MM.1S (cell line): ENCODE measurements around the gene NEBL.

Experiments
- DNase-seq: peaks from one replicate; pipeline ENCODE4 v3.0.0-alpha.2; 2015
- H2AFZ ChIP-seq: fragments of 300-600 bp; sonication (generic); 2 replicates; pipeline ENCODE4 v1.6.0; 2016; ENCODE audit warnings: antibody characterized with exemption, low read length
- H3F3A ChIP-seq: fragments of 300-600 bp; sonication (generic); 2 replicates; pipeline ENCODE4 v1.6.1; 2016; ENCODE audit warnings: mild to moderate bottlenecking, antibody characterized with exemption, low read length, moderate library complexity, mixed read lengths; ENCODE audit not compliant: insufficient read depth
- H3K27ac ChIP-seq: fragments of 300-600 bp; sonication (generic); 2 replicates; pipeline ENCODE4 v1.5.1; 2016; ENCODE audit warnings: mild to moderate bottlenecking, low read length
- H3K27me3 ChIP-seq: fragments of 300-600 bp; sonication (generic); replicated peaks from 2 replicates; pipeline ENCODE4 v1.6.0; 2016; ENCODE audit warnings: low read length; ENCODE audit not compliant: insufficient read depth
- H3K36me3 ChIP-seq: fragments of 300-600 bp; sonication (generic); replicated peaks from 2 replicates; pipeline ENCODE4 v1.6.1; 2016; ENCODE audit warnings: mild to moderate bottlenecking, low read length, mixed read lengths; ENCODE audit not compliant: insufficient read depth
- H3K4me1 ChIP-seq: fragments of 300-600 bp; sonication (generic); 2 replicates; pipeline ENCODE4 v1.6.1; 2016; ENCODE audit warnings: low read length, mixed read lengths
- H3K4me2 ChIP-seq: fragments of 300-600 bp; sonication (generic); 2 replicates; pipeline ENCODE4 v1.6.0; 2016; ENCODE audit warnings: low read depth, low read length
- H3K4me3 ChIP-seq: fragments of 300-600 bp; sonication (generic); 2 replicates; pipeline ENCODE4 v1.5.1; 2016; ENCODE audit warnings: low read length, mixed read lengths
- H3K79me2 ChIP-seq: fragments of 300-600 bp; sonication (generic); 2 replicates; pipeline ENCODE4 v1.6.1; 2016; ENCODE audit warnings: mixed run types, low read length, mixed read lengths
- H3K9ac ChIP-seq: fragments of 300-600 bp; sonication (generic); 2 replicates; pipeline ENCODE4 v1.6.1; 2016; ENCODE audit warnings: low read length, mixed read lengths
- H3K9me2 ChIP-seq: fragments of 300-600 bp; sonication (generic); replicated peaks from 2 replicates; pipeline ENCODE4 v1.6.1; 2016; ENCODE audit warnings: mild to moderate bottlenecking, low read length, mixed read lengths; ENCODE audit not compliant: insufficient read depth
- H3K9me3 ChIP-seq: fragments of 300-600 bp; sonication (generic); replicated peaks from 2 replicates; pipeline ENCODE4 v1.6.1; 2016; ENCODE audit warnings: mild to moderate bottlenecking, low read length, mixed read lengths; ENCODE audit not compliant: insufficient read depth
- H4K20me1 ChIP-seq: fragments of 300-600 bp; sonication (generic); 2 replicates; pipeline ENCODE4 v1.6.1; 2016; ENCODE audit warnings: mild to moderate bottlenecking, low read length, moderate library complexity, mixed read lengths; ENCODE audit not compliant: insufficient read depth
- CTCF ChIP-seq: fragments of 300-600 bp; sonication (generic); IDR thresholded peaks from 2 replicates; pipeline ENCODE4 v1.5.1; 2016; ENCODE audit warnings: antibody characterized with exemption, low read length, mixed read lengths
- EZH2 ChIP-seq: fragments of 300-600 bp; sonication (generic); optimal IDR thresholded peaks from 2 replicates; pipeline ENCODE3; 2017; ENCODE audit warnings: low read depth, mild to moderate bottlenecking, antibody characterized with exemption, low read length, mixed read lengths
- EZH2phosphoT487 ChIP-seq: fragments of 300-600 bp; sonication (generic); IDR thresholded peaks from 2 replicates; pipeline ENCODE4 v1.6.1; 2018; ENCODE audit warnings: antibody characterized with exemption, low read length

NEBL gene

GRCh38 chr10:20877986-20878983 lies 18.8 kb downstream of the NEBL start:
- no peak overlapping the region for H3K4me3 ChIP-seq

GRCh38 chr10:20877554-20877953 lies 19.6 kb downstream of the NEBL start:
- no peaks in the 10 kb centered on the region for H3F3A ChIP-seq
- no peak for DNase-seq
- H3K79me2 ChIP-seq = no peaks in the 10 kb centered on the region
- H4K20me1 ChIP-seq = no peaks in the 10 kb centered on the region
- H3K4me1 ChIP-seq = peaks cover 18% of the 10 kb centered on the region; the same call in 1 of the 2 replicates
- no peak overlapping the region for H3K9ac ChIP-seq
- H3K4me3 ChIP-seq = no peak overlapping the region
- H3K4me2 ChIP-seq = no peak overlapping the region
- no peaks in the 10 kb centered on the region for H3K36me3 ChIP-seq
- no peaks in the 10 kb centered on the region for H3K9me2 ChIP-seq
- H2AFZ ChIP-seq = no peak overlapping the region
- no peak overlapping the region for H3K27ac ChIP-seq
- H3K27me3 ChIP-seq = no peaks in the 10 kb centered on the region
- TF ChIP-seq EZH2phosphoT487 = no peak
- no peaks in the 10 kb centered on the region for H3K9me3 ChIP-seq

More at GRCh38 chr10:20877986-20878983, 18.8 kb downstream of the NEBL start:
- H3K36me3 ChIP-seq = no peaks in the 10 kb centered on the region
- no peak overlapping the region for H3K4me2 ChIP-seq
- H3K79me2 ChIP-seq = no peaks in the 10 kb centered on the region
- H3K27me3 ChIP-seq = no peaks in the 10 kb centered on the region
- no peak for DNase-seq
- H3K4me1 ChIP-seq = peaks cover 18% of the 10 kb centered on the region; the same call in 1 of the 2 replicates
- no peaks in the 10 kb centered on the region for H3K9me3 ChIP-seq
- TF ChIP-seq CTCF (no peak), EZH2 (no peak)
- H3K9ac ChIP-seq = no peak overlapping the region
- H3K27ac ChIP-seq = no peak overlapping the region
- H3F3A ChIP-seq = no peaks in the 10 kb centered on the region
- no peak overlapping the region for H2AFZ ChIP-seq
- no peaks in the 10 kb centered on the region for H3K9me2 ChIP-seq
- H4K20me1 ChIP-seq = no peaks in the 10 kb centered on the region

- Histone ChIP-seq H3K27ac (no peak overlapping the region), H3K9me3 (no peaks in the 10 kb centered on the region), H3K9me2 (no peaks in the 10 kb centered on the region), H3K4me2 (no peak overlapping the region), H2AFZ (no peak overlapping the region), H4K20me1 (no peaks in the 10 kb centered on the region), H3K36me3 (no peaks in the 10 kb centered on the region), H3F3A (no peaks in the 10 kb centered on the region), H3K4me3 (no peak overlapping the region), H3K4me1 (peaks cover 13% of the 10 kb centered on the region; the same call in 1 of the 2 replicates), H3K27me3 (no peaks in the 10 kb centered on the region), H3K9ac (no peak overlapping the region), H3K79me2 (no peaks in the 10 kb centered on the region)
- TF ChIP-seq EZH2 = no peak
- TF ChIP-seq EZH2phosphoT487 = no peak
- DNase-seq = no peak
These were observed 22.9 kb downstream of the NEBL start for GRCh38 chr10:20874261-20874660.

GRCh38 chr10:20871970-20872369 lies 25.1 kb downstream of the NEBL start:
- no peaks in the 10 kb centered on the region for H3K79me2 ChIP-seq
- no peaks in the 10 kb centered on the region for H3F3A ChIP-seq
- H3K4me3 ChIP-seq = no peak overlapping the region
- H3K4me2 ChIP-seq = no peak overlapping the region
- H3K27me3 ChIP-seq = no peaks in the 10 kb centered on the region
- H2AFZ ChIP-seq = no peak overlapping the region
- H4K20me1 ChIP-seq = no peaks in the 10 kb centered on the region
- no peak overlapping the region for H3K9ac ChIP-seq
- H3K27ac ChIP-seq = no peak overlapping the region
- TF ChIP-seq EZH2 (no peak), EZH2phosphoT487 (no peak), CTCF (no peak)
- H3K9me2 ChIP-seq = no peaks in the 10 kb centered on the region
- H3K36me3 ChIP-seq = no peaks in the 10 kb centered on the region
- peaks cover 8% of the 10 kb centered on the region; the same call in 1 of the 2 replicates for H3K4me1 ChIP-seq
- no peak for DNase-seq
- no peaks in the 10 kb centered on the region for H3K9me3 ChIP-seq
